HEK293T (cell line): ENCODE results near the gene BCAP29.

ENCODE experiments used
- ARNT ChIP-seq: fragments of 450-650 bp; IDR thresholded peaks from 2 replicates; pipeline ENCODE4 v1.6.1; 2017; ENCODE audit warnings: mild to moderate bottlenecking
- BHLHE40 ChIP-seq: fragments of 450-650 bp; IDR thresholded peaks from 2 replicates; pipeline ENCODE4 v1.6.1; 2016; ENCODE audit warnings: mild to moderate bottlenecking, moderate library complexity, borderline replicate concordance
- CTBP1 ChIP-seq: fragments of 450-650 bp; IDR thresholded peaks from 2 replicates; pipeline ENCODE4 v1.6.1; 2016; ENCODE audit warnings: borderline replicate concordance
- ELF4 ChIP-seq: fragments of 450-650 bp; IDR thresholded peaks from 2 replicates; pipeline ENCODE4 v1.6.1; 2017; ENCODE audit warnings: antibody characterized with exemption
- FOXA1 ChIP-seq: fragments of 450-650 bp; IDR thresholded peaks from 2 replicates; pipeline ENCODE4 v1.6.1; 2016; ENCODE audit warnings: mild to moderate bottlenecking
- FOXK2 ChIP-seq: fragments of 450-650 bp; IDR thresholded peaks from 2 replicates; pipeline ENCODE4 v1.6.1; 2016; ENCODE audit warnings: mild to moderate bottlenecking
- FOXM1 ChIP-seq: fragments of 450-650 bp; IDR thresholded peaks from 2 replicates; pipeline ENCODE4 v1.6.1; 2017; ENCODE audit warnings: mild to moderate bottlenecking, borderline replicate concordance
- HDGF ChIP-seq: fragments of 450-650 bp; IDR thresholded peaks from 2 replicates; pipeline ENCODE4 v1.6.1; 2017; ENCODE audit warnings: antibody characterized with exemption, borderline replicate concordance
- L3MBTL2 ChIP-seq: fragments of 450-650 bp; conservative IDR thresholded peaks from 2 replicates; pipeline ENCODE4 v1.6.1; 2016; ENCODE audit warnings: mild to moderate bottlenecking
- SP1 ChIP-seq: fragments of 450-650 bp; IDR thresholded peaks from 2 replicates; pipeline ENCODE4 v1.6.1; 2017
- SUZ12 ChIP-seq: fragments of 450-650 bp; IDR thresholded peaks from 2 replicates; pipeline ENCODE4 v1.6.1; 2016; ENCODE audit warnings: mild to moderate bottlenecking
- TARDBP ChIP-seq: fragments of 450-650 bp; IDR thresholded peaks from 2 replicates; pipeline ENCODE4 v1.6.1; 2016
- ZNF384 ChIP-seq: fragments of 450-650 bp; IDR thresholded peaks from 2 replicates; pipeline ENCODE4 v1.6.1; 2016
- TF ChIP-seq, protein P1 (sequence below): fragments of 450-650 bp; IDR thresholded peaks from 2 replicates; pipeline ENCODE4 v1.6.1; 2016

- TF ChIP-seq FOXM1, result peak; percentile 63
- no peak for TF ChIP-seq FOXA1
- no peak for TF ChIP-seq SUZ12
- no peak for TF ChIP-seq SP1
- no peak for TF ChIP-seq ZNF384
- no peak for TF ChIP-seq ARNT
- TF ChIP-seq BHLHE40, result no peak
- TF ChIP-seq, protein P1, sequence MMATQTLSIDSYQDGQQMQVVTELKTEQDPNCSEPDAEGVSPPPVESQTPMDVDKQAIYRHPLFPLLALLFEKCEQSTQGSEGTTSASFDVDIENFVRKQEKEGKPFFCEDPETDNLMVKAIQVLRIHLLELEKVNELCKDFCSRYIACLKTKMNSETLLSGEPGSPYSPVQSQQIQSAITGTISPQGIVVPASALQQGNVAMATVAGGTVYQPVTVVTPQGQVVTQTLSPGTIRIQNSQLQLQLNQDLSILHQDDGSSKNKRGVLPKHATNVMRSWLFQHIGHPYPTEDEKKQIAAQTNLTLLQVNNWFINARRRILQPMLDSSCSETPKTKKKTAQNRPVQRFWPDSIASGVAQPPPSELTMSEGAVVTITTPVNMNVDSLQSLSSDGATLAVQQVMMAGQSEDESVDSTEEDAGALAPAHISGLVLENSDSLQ, result no peak
- TF ChIP-seq TARDBP, result no peak
- no peak for TF ChIP-seq ELF4
- TF ChIP-seq L3MBTL2, result peak; percentile 19; the same call in 1 of the 2 replicates
- TF ChIP-seq HDGF, result no peak
- no peak for TF ChIP-seq CTBP1
- TF ChIP-seq FOXK2, result no peak
Observed at GRCh38 chr7:107579885-107580715, at the start of gene BCAP29.
